Measurements from ENCODE around the gene OR13G1.
"Not testable (repeated sequence)": the region's sequence is repeated elsewhere in the genome, so short reads cannot be mapped to it uniquely, and the experiment has no call there.

Gene OR13G1, protein sequence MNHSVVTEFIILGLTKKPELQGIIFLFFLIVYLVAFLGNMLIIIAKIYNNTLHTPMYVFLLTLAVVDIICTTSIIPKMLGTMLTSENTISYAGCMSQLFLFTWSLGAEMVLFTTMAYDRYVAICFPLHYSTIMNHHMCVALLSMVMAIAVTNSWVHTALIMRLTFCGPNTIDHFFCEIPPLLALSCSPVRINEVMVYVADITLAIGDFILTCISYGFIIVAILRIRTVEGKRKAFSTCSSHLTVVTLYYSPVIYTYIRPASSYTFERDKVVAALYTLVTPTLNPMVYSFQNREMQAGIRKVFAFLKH

GRCh38 chr1:247679639-247680038 lies at the start of gene OR13G1:
OR13G1 (minus strand) TSS chr1:247679739; CDS start chr1:247673041, 6,698 bp downstream.
- TF ChIP-seq, protein P1, sequence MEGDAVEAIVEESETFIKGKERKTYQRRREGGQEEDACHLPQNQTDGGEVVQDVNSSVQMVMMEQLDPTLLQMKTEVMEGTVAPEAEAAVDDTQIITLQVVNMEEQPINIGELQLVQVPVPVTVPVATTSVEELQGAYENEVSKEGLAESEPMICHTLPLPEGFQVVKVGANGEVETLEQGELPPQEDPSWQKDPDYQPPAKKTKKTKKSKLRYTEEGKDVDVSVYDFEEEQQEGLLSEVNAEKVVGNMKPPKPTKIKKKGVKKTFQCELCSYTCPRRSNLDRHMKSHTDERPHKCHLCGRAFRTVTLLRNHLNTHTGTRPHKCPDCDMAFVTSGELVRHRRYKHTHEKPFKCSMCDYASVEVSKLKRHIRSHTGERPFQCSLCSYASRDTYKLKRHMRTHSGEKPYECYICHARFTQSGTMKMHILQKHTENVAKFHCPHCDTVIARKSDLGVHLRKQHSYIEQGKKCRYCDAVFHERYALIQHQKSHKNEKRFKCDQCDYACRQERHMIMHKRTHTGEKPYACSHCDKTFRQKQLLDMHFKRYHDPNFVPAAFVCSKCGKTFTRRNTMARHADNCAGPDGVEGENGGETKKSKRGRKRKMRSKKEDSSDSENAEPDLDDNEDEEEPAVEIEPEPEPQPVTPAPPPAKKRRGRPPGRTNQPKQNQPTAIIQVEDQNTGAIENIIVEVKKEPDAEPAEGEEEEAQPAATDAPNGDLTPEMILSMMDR (IDR thresholded peaks at IDR 0.05; ENCODE audit: insufficient read depth, low read length, missing control alignments), result no peak
- no peak within 1 kb of the TSS for H3K4me3 ChIP-seq (ENCODE audit: low read depth, low read length)
- ChIA-PET CTCF (no interaction called here), POLR2A (no interaction called here)
- no peak for DNase-seq (ENCODE audit: low read depth, low spot score)

DNA sequence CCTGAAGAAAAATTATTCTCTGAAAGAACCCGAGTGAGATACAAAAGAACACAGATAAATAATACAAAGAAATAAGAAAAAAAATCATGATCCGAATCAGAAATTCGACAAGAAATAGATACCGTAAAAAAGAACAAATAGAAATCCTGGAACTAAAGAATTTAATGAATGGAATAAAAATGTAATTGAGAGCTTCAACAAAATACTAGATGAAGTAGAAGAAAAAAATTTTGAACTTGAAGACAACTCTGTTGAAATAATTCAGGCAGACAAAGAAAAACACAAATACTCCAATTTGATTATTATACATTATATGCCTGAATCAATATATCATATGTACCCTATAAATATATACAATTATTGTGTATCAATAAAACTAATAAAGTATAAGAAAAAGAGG lies 41.7 kb upstream of the OR13G1 start:
- TF ChIP-seq, protein P1 (IDR thresholded peaks at IDR 0.05; ENCODE audit: insufficient read depth, low read length, missing control alignments), result no peak
- H3K4me3 ChIP-seq (ENCODE audit: low read depth, low read length), result no peak overlapping the region
- no peak for DNase-seq (ENCODE audit: low read depth, low spot score)
- ChIA-PET POLR2A (no interaction called here), CTCF (no interaction called here)

- ChIA-PET CTCF (no interaction called here), POLR2A (no interaction called here)
- no peak for DNase-seq (ENCODE audit: low read depth, low spot score)
- no peak within 1 kb of the TSS for H3K4me3 ChIP-seq (ENCODE audit: low read depth, low read length)
- TF ChIP-seq, protein P1 (IDR thresholded peaks at IDR 0.05; ENCODE audit: insufficient read depth, low read length, missing control alignments), result no peak
Measured at GRCh38 chr1:247716546-247716945, 37.0 kb upstream of the OR13G1 start, which contains the start of gene OR6F1. OR6F1 (minus strand) TSS chr1:247716646; CDS start chr1:247712755, 3,891 bp downstream.

DNA sequence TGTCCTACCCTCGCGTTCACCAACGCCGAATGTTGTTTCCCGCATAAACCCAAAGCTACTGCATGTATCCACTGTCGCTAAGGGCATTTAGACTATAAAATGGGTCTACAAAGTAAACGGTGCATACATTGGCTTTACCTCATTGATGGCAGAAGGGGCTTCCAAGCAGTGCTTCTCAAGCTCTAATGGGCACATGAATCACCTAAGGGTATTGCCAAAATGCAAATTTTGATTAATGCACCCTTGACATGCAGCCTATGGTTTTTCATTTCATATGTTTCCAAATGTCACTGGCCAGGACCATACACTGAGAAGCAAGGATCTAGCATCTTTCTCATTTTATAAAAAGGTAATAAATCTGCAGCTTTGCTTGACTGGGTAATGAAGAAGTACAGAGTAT lies 34.2 kb upstream of the OR13G1 start:
- no peak for DNase-seq (ENCODE audit: low read depth, low spot score)
- ChIA-PET POLR2A (no interaction called here), CTCF (no interaction called here)
- TF ChIP-seq, protein P1 (IDR thresholded peaks at IDR 0.05; ENCODE audit: insufficient read depth, low read length, missing control alignments), result no peak
- H3K4me3 ChIP-seq (ENCODE audit: low read depth, low read length), result no peak overlapping the region

GRCh38 chr1:247710681-247711080 lies 31.1 kb upstream of the OR13G1 start:
- DNase-seq (ENCODE audit: low read depth, low spot score); H3K4me3 ChIP-seq (ENCODE audit: low read depth, low read length); POLR2A ChIA-PET; CTCF ChIA-PET: not testable (repeated sequence)

DNA sequence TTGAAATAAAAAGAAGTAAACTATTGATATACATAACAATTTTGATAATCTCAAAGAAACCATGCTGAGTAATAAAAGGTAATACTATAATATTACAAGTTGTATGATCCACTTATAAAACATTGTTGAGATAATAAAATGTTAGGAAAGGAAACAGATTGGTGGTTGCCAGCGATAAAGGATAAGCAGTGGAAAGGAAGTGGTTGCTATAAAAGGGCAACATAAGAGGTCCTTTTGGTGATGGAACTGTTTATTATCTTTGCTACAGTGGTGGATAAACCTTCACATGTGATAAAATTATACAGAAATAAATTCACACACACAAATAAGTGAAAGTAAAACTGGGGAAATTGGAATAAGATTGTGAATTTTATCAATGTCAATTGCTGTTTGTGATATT lies 21.8 kb upstream of the OR13G1 start:
- H3K4me3 ChIP-seq (ENCODE audit: low read depth, low read length), result no peak overlapping the region
- ChIA-PET CTCF (no interaction called here), POLR2A (no interaction called here)
- no peak for DNase-seq (ENCODE audit: low read depth, low spot score)
- TF ChIP-seq, protein P1 (IDR thresholded peaks at IDR 0.05; ENCODE audit: insufficient read depth, low read length, missing control alignments), result no peak

GRCh38 chr1:247681288-247681897 lies 1.9 kb upstream of the OR13G1 start:
- ChIA-PET CTCF (no interaction called here), POLR2A (no interaction called here)
- no peak for DNase-seq (ENCODE audit: low read depth, low spot score)
- H3K4me3 ChIP-seq (ENCODE audit: low read depth, low read length), result no peak overlapping the region
- TF ChIP-seq, protein P1 (IDR thresholded peaks at IDR 0.05; ENCODE audit: insufficient read depth, low read length, missing control alignments), result no peak

All from AG04449 (cell line).